Measurements from ENCODE around the gene KREMEN1.

Gene KREMEN1

GRCh38 chr22:29154364-29155048 is 81.7 kb downstream of the KREMEN1 start:
- FAIRE-seq, result no peak

GRCh38 chr22:29155966-29156365 is 83.1 kb downstream of the KREMEN1 start:
- no peak for FAIRE-seq

- FAIRE-seq, result no peak
Observed at GRCh38 chr22:29156507-29156906, 83.7 kb downstream of the KREMEN1 start.

- no peak for FAIRE-seq
Observed at GRCh38 chr22:29157759-29158535, 85.1 kb downstream of the KREMEN1 start.

- no peak for FAIRE-seq
Observed at GRCh38 chr22:29158546-29158945, 85.7 kb downstream of the KREMEN1 start.

GRCh38 chr22:29163808-29164207 is 91.0 kb downstream of the KREMEN1 start:
- FAIRE-seq, result no peak

GRCh38 chr22:29165321-29166060 is 92.7 kb downstream of the KREMEN1 start:
- no peak for FAIRE-seq

GRCh38 chr22:29166180-29166579 is 93.3 kb downstream of the KREMEN1 start:
- FAIRE-seq, result no peak

- no peak for FAIRE-seq
Observed at GRCh38 chr22:29167032-29167911, 94.4 kb downstream of the KREMEN1 start.

GRCh38 chr22:29171721-29172120 is 98.9 kb downstream of the KREMEN1 start:
- FAIRE-seq, result no peak

GRCh38 chr22:29172216-29172615 is 99.4 kb downstream of the KREMEN1 start:
- no peak for FAIRE-seq

GRCh38 chr22:29175312-29175835 is 102.5 kb downstream of the KREMEN1 start:
- no peak for FAIRE-seq

- no peak for FAIRE-seq
Observed at GRCh38 chr22:29183971-29184848, 111.4 kb downstream of the KREMEN1 start.

GRCh38 chr22:29184849-29185490 is 112.1 kb downstream of the KREMEN1 start:
- FAIRE-seq, result no peak

- no peak for FAIRE-seq
Observed at GRCh38 chr22:29186302-29186701, 113.5 kb downstream of the KREMEN1 start.

GRCh38 chr22:29187831-29188230 is 115.0 kb downstream of the KREMEN1 start:
- no peak for FAIRE-seq

- no peak for FAIRE-seq
Observed at GRCh38 chr22:29190051-29190450, 117.2 kb downstream of the KREMEN1 start.

GRCh38 chr22:29190918-29191317 is 118.1 kb downstream of the KREMEN1 start:
- FAIRE-seq, result no peak

GRCh38 chr22:29193021-29193420 is 120.2 kb downstream of the KREMEN1 start:
- FAIRE-seq, result no peak

GRCh38 chr22:29194184-29194583 is 121.3 kb downstream of the KREMEN1 start:
- FAIRE-seq, result no peak
